ENCODE measurements around the gene EMC1.
"Not testable (repeated sequence)": the region's sequence is repeated elsewhere in the genome, so short reads cannot be mapped to it uniquely, and the experiment has no call there.

The EMC1 gene

DNA sequence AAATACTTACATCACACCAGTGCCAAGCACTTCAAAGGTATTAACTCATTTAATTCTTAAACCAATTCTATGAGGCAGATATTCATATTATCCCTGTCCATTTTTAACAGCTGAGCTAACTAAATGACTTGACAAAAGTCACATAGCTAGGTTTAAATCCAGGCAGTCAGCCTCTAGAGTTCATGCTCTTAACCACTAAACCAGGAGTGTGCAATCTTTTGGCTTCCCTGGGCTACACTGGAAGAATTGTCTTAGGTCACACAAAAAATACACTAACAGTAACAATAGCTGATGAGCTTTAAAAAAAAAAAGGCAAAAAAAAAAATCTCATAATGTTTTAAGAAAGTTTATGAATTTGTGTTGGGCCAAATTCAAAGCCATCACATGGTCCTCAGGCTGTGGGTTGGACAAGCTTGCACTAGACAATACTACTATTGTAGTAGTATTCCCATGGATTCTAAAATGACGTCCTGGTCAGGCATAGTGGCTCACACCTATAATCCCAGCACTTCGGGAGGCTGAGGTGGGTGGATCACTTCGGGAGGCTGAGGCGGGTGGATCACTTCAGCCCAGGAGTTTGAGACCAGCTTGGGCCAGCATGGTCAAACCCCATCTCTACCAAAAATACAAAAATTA, 51.2 kb downstream of the EMC1 start:
- no peak for DNase-seq (ENCODE audit: low read depth, low spot score)
- H3K4me3 ChIP-seq (ENCODE audit: low read length), result no peak overlapping the region

GRCh38 chr1:19199329-19199968, 51.9 kb downstream of the EMC1 start:
- no peak overlapping the region for H3K4me3 ChIP-seq (ENCODE audit: low read length)
- no peak for DNase-seq (ENCODE audit: low read depth, low spot score)

DNA sequence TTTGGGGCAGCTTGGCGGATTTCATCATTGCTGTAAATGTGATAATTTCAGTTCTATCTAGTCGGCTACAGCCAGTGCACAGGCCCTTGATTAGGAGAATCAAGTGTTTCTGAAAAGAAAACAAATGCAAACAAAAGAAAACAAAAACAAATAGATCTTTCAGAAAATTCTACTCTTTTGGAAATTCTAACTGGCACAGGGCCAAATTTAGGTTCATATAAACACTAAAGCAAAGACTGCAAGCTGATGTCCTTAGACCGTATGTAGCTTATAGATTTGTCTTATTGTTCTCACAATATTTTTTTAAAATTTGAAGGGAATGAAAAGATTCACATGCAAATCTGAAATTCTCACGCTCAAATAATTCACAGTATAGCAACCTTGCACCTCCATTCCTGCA, 52.5 kb downstream of the EMC1 start:
- no peak for DNase-seq (ENCODE audit: low read depth, low spot score)
- H3K4me3 ChIP-seq (ENCODE audit: low read length), result no peak overlapping the region

DNA sequence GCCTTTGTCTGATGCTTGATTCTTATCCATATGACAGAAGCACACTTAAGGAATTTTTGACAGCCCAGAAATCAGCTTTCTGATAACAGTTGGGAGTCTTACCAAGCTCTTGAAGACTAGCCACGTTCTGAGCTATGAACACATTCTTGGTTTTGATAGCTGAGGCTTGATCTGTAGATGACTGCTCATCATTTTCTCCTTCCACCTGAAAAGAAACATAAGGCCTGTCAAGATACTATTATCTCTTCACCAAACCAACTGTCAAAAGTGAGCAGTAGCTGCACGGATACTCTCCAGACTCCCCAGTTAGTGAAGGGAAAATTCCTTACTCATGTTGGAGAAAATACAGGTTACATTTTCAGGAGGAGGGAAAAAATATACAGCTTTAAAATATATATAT, 53.5 kb downstream of the EMC1 start:
- no peak overlapping the region for H3K4me3 ChIP-seq (ENCODE audit: low read length)
- no peak for DNase-seq (ENCODE audit: low read depth, low spot score)

DNA sequence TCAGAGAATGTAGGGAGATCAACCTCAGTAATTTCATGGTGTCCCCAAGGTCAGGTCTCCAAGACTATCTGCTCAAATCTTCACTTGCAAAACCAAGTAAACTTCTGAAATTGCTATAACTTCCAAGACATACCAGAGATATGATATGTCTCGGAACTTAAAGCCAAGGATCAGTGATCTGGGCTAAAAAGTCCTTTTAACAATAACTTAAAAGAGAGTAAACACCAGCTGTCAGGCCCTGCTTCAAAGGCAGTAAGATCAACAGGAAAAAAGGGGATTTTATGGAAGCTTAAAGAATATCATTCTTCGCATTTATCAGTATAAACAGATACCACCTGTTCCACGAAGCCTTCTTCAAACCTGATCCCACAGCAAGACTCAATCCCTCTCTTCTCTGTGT, 55.0 kb downstream of the EMC1 start:
- DNase-seq (ENCODE audit: low read depth, low spot score), result no peak
- no peak overlapping the region for H3K4me3 ChIP-seq (ENCODE audit: low read length)

DNA sequence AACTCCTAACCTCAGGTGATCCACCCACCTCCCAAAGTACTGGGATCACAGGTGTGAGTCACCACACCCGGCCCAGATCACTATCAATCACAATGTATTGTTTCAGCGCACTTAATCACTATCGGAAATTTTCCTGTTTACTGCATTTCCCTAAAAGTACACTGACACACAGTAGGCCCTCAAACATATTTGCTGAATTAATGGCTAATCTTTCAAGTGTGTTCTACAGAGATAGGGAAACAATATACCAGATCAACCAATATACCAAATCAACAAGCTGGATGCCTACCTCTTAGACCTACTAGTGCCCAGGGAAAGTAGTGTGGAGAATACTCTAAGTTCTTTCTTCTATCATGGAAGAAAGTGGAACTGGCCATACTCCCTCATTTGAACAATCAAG, 58.3 kb downstream of the EMC1 start:
- DNase-seq (ENCODE audit: low read depth, low spot score), result no peak
- no peak overlapping the region for H3K4me3 ChIP-seq (ENCODE audit: low read length)

DNA sequence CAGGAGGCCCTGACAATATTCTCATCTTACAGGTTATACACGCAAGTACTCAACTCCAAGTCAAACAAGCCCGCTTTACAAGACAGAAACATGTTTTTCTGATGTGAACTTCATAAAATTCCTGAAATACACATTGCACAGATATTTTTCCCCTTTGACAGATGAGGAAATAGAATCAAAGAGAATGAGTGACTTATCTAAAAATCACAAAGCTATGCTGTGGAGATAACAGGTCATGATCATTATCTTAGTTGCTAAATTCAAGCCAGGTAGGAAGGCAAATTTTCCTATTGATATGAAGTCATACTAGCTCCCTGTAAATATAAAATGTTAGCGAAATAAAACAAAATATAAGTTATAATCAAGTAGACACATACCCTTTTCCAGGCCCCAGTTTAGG, 59.5 kb downstream of the EMC1 start:
- no peak overlapping the region for H3K4me3 ChIP-seq (ENCODE audit: low read length)
- DNase-seq (ENCODE audit: low read depth, low spot score), result no peak

DNA sequence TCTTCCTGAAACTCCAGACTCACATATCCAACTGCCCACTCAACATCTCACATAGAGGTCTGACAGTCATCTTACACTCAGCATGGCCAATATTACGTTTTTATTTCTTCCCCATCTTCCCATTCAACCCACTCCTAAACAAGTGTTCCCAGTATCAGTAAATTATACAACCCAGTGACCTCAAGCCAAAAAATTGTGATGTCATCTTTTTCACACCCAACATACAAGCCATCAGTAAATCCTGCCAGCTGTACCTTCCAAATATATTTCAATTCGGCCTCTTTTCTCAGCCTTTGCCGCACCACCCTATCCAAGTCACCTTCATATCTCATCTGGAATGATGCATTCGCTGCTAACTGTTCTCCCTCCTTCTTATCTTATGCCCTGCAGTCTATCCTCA, 60.9 kb downstream of the EMC1 start:
- H3K4me3 ChIP-seq (ENCODE audit: low read length), result no peak overlapping the region
- DNase-seq (ENCODE audit: low read depth, low spot score), result no peak

DNA sequence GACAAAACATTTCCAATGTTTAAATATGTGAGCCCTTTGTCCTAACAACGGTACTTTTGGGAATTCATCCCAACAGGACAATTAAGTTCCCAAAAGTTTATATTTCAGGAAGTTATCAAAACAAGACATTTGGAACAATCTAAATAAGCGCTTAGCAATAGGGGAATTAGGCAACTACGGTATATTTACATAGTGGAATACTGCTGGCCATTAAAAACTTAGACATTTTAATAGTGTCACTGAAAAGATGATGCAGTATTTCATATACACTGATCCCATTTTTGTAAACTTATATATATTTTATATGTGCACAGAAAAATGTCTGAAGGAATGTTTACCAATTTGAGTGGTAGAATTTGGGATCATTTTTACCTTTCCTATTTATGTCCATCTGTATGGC, 62.1 kb downstream of the EMC1 start:
- H3K4me3 ChIP-seq (ENCODE audit: low read length), result no peak overlapping the region
- DNase-seq (ENCODE audit: low read depth, low spot score), result no peak

DNA sequence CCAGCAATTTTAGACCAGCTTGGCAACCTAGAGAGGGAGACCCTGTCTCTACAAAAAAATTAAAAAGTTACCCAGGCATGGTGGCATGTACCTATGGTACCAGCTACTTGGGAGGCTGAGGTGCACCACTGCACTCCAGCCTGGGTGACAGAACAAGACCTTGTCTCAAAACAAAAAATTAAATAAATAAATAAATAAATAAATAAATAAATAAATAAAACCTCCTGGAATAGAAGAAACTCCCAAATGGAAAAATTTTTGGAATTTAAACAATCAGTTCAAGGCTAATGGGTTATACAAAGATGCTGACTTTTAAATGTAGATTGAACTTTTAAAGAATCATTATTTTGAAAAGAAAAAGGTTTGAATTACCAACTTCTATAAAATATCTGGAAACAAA, 63.5 kb downstream of the EMC1 start:
- DNase-seq (ENCODE audit: low read depth, low spot score), result no peak
- no peak overlapping the region for H3K4me3 ChIP-seq (ENCODE audit: low read length)

- DNase-seq (ENCODE audit: low read depth, low spot score), result no peak
- no peak overlapping the region for H3K4me3 ChIP-seq (ENCODE audit: low read length)
Measured at GRCh38 chr1:19186001-19186400, 65.3 kb downstream of the EMC1 start.

- no peak for DNase-seq (ENCODE audit: low read depth, low spot score)
Measured at GRCh38 chr1:19182223-19182622, 69.1 kb downstream of the EMC1 start.

GRCh38 chr1:19180265-19180657, 71.1 kb downstream of the EMC1 start:
- peak; percentile 37 for DNase-seq (ENCODE audit: low read depth, low spot score)
- H3K4me3 ChIP-seq (ENCODE audit: low read length), result not testable (repeated sequence)

More at GRCh38 chr1:19182223-19182622, 69.1 kb downstream of the EMC1 start:
- H3K4me3 ChIP-seq (ENCODE audit: low read length), result no peak overlapping the region

DNA sequence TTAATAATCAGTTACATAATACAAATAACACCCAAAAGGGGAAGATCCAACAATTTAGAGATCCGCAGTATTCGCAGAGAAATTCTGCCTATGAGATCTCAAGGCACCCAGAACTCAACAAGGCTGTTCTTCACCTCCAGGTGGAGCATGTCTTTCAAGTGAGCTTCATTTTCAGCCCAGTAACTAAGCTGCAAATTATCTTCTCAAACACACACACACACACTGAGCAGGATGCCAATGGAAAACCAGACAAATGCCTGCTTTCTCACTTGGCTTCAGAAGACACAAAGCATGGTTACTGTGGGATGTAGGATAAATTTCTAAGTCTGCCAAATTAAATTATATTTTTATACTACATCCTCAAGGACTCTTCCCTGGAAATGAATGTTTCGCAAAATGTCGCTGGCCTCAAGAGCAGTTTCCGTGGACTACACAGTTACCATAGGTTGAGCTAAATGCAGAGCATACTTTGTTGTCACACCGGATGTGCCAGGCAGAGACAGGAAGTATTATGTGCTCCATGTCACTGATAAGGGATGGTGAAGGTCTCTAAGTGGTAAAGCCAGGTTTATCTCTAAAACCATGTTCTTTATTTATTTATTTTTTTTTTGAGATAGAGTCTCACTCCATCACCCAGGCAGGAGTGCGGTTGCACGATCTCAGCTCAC, 71.6 kb downstream of the EMC1 start:
- peak; percentile 94 for DNase-seq (ENCODE audit: low read depth, low spot score)
- H3K4me3 ChIP-seq (ENCODE audit: low read length), result no peak overlapping the region

- no peak overlapping the region for H3K4me3 ChIP-seq (ENCODE audit: low read length)
- peak; percentile 19 for DNase-seq (ENCODE audit: low read depth, low spot score)
Measured at GRCh38 chr1:19178734-19179398, 72.5 kb downstream of the EMC1 start.

GRCh38 chr1:19177811-19178210, 73.5 kb downstream of the EMC1 start:
- DNase-seq (ENCODE audit: low read depth, low spot score), result no peak
- H3K4me3 ChIP-seq (ENCODE audit: low read length), result no peak overlapping the region

DNA sequence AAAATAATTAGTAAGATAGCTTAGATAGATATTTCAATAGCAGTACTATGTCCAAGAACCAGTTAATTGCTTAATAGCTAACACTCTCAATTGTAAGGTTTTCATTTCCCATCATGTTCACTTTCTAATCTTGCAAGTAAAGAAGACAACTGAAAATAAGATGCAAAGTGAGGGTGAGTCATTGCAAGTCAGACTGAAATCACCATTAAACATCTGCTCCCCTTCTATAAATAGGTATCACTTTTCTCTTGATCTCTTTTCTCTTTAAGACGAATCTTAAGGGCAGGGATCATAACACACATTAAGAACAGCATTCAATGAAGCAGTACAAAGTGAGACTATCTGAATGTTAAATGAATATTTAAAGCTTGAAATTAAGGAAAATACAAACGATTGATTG, 81.7 kb downstream of the EMC1 start:
- no peak for DNase-seq (ENCODE audit: low read depth, low spot score)
- no peak overlapping the region for H3K4me3 ChIP-seq (ENCODE audit: low read length)

DNA sequence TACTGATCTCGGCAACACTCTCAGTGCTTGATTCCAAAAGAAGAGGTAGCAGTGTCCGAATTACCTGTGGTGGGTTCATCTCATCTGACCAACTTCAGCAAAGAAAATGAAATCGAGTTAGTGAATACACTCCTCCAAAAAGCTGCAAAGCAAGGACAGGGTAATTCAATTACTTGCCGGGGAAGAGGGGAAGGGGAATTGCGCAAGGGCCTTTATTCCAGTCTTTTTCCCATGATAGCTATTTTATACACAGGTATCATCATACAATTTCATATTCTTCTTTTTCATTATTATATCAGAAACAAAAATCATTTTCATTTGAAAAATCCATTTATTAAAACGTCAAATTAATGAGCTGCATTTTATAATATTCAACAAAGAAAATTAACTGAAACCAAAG, 84.2 kb downstream of the EMC1 start:
- H3K4me3 ChIP-seq (ENCODE audit: low read length), result no peak overlapping the region
- DNase-seq (ENCODE audit: low read depth, low spot score), result no peak

- no peak for DNase-seq (ENCODE audit: low read depth, low spot score)
- no peak overlapping the region for H3K4me3 ChIP-seq (ENCODE audit: low read length)
Measured at GRCh38 chr1:19166066-19166465, 85.3 kb downstream of the EMC1 start.

All from Jurkat, Clone E6-1 (cell line).